GM18498 (cell line): ENCODE measurements around the gene LDHAL6B.
A peak's percentile ranks its signal among the peaks of the same experiment; 100 is the strongest.
"Not testable (repeated sequence)": the region's sequence is repeated elsewhere in the genome, so short reads cannot be mapped to it uniquely, and the experiment has no call there.

ENCODE experiments used
- ATAC-seq: cut with Tn5 transposase; IDR thresholded peaks from one replicate; pipeline ENCODE4 v1.9.1; 2021; ENCODE audit warnings: mild to moderate bottlenecking, moderate library complexity; ENCODE audit not compliant: unreplicated experiment

Gene LDHAL6B

GRCh38 chr15:59206623-59207183 lies at the start of gene LDHAL6B:
Gene LDHAL6B (plus strand): TSS chr15:59206843. CDS start chr15:59206941, 98 bp downstream.
- no peak for ATAC-seq

GRCh38 chr15:59157396-59157795 lies 49.2 kb upstream of the LDHAL6B start:
- no peak for ATAC-seq

GRCh38 chr15:59157840-59158700 lies 48.6 kb upstream of the LDHAL6B start:
- no peak for ATAC-seq

- ATAC-seq, result no peak
These were observed 48.0 kb upstream of the LDHAL6B start for GRCh38 chr15:59158701-59159034.

GRCh38 chr15:59159210-59159609 lies 47.4 kb upstream of the LDHAL6B start:
- no peak for ATAC-seq

- no peak for ATAC-seq
These were observed 45.6 kb upstream of the LDHAL6B start for GRCh38 chr15:59160880-59161593.

GRCh38 chr15:59162080-59162479 lies 44.6 kb upstream of the LDHAL6B start:
- ATAC-seq, result not testable (repeated sequence)

- ATAC-seq, result peak; percentile 55
These were observed 40.9 kb upstream of the LDHAL6B start for GRCh38 chr15:59165726-59166125.

GRCh38 chr15:59166166-59166565 lies 40.5 kb upstream of the LDHAL6B start:
- peak; percentile 6 for ATAC-seq

GRCh38 chr15:59166601-59167265 lies 39.9 kb upstream of the LDHAL6B start:
- ATAC-seq, result no peak

GRCh38 chr15:59168536-59168935 lies 38.1 kb upstream of the LDHAL6B start:
- ATAC-seq, result no peak

GRCh38 chr15:59169251-59169708 lies 37.4 kb upstream of the LDHAL6B start:
- no peak for ATAC-seq

- ATAC-seq, result no peak
These were observed 36.2 kb upstream of the LDHAL6B start for GRCh38 chr15:59170295-59171066.

GRCh38 chr15:59171067-59171397 lies 35.6 kb upstream of the LDHAL6B start:
- ATAC-seq, result no peak

- ATAC-seq, result no peak
These were observed 34.2 kb upstream of the LDHAL6B start for GRCh38 chr15:59172289-59172901.

- no peak for ATAC-seq
These were observed 33.4 kb upstream of the LDHAL6B start for GRCh38 chr15:59173194-59173593.

GRCh38 chr15:59174151-59174834 lies 32.4 kb upstream of the LDHAL6B start:
- ATAC-seq, result no peak

- peak; percentile 74 for ATAC-seq
These were observed 31.5 kb upstream of the LDHAL6B start for GRCh38 chr15:59174835-59175831.
